ENCODE data around the gene LRP1B. TPM values are rescaled to one million over a fixed set of nuclear protein-coding genes. Genes with fewer than 3 reads are reported as not detected.
A peak's percentile ranks its signal among the peaks of the same experiment; 100 is the strongest.

Gene LRP1B
- total and polyA plus RNA-seq, 8 donors, result 0.03 to 1.6 (median 0.84) TPM

GRCh38 chr2:140248623-140249022 is 1882.2 kb downstream of the LRP1B start:
- intact Hi-C loops (cut with DNase I), result no loop called here
- Histone ChIP-seq H3K9me3 (no peaks in the 10 kb centered on the region), H3K36me3 (no peaks in the 10 kb centered on the region), H3K27ac (no peak overlapping the region), H3K27me3 (no peaks in the 10 kb centered on the region), H3K4me3 (no peak overlapping the region), H3K4me1 (no peaks in the 10 kb centered on the region)
- ATAC-seq, result no peak
- no peak for TF ChIP-seq CTCF (IDR thresholded peaks at IDR 0.05)
- peak in 1 of 4 donors; percentile 10 for DNase-seq

- Histone ChIP-seq H3K9me3 (no peaks in the 10 kb centered on the region), H3K4me3 (no peak overlapping the region), H3K27me3 (no peaks in the 10 kb centered on the region), H3K27ac (no peak overlapping the region), H3K4me1 (no peaks in the 10 kb centered on the region), H3K36me3 (no peaks in the 10 kb centered on the region)
- ATAC-seq, result no peak
- no peak for TF ChIP-seq CTCF (IDR thresholded peaks at IDR 0.05)
- peak in 2 of 4 donors; percentile 20 to 28 for DNase-seq
- intact Hi-C loops (cut with DNase I), result no loop called here
These were observed 1883.2 kb downstream of the LRP1B start for GRCh38 chr2:140247451-140248195.

- no peak for ATAC-seq
- no peak overlapping the region for H3K4me3 ChIP-seq
- no peaks in the 10 kb centered on the region for H3K9me3 ChIP-seq
- no peaks in the 10 kb centered on the region for H3K4me1 ChIP-seq
- no peaks in the 10 kb centered on the region for H3K27me3 ChIP-seq
- no peaks in the 10 kb centered on the region for H3K36me3 ChIP-seq
- TF ChIP-seq CTCF (IDR thresholded peaks at IDR 0.05), result no peak
- intact Hi-C loops (cut with DNase I), result no loop called here
- no peak overlapping the region for H3K27ac ChIP-seq
- no peak for DNase-seq
These were observed 1883.9 kb downstream of the LRP1B start for GRCh38 chr2:140246957-140247356.

- H3K4me1 ChIP-seq, result no peaks in the 10 kb centered on the region
- DNase-seq (no peak), ATAC-seq (no peak)
- H3K27me3 ChIP-seq, result no peaks in the 10 kb centered on the region
- intact Hi-C loops (cut with DNase I), result no loop called here
- no peak overlapping the region for H3K4me3 ChIP-seq
- H3K36me3 ChIP-seq, result no peaks in the 10 kb centered on the region
- TF ChIP-seq CTCF (IDR thresholded peaks at IDR 0.05), result no peak
- H3K9me3 ChIP-seq, result no peaks in the 10 kb centered on the region
- no peak overlapping the region for H3K27ac ChIP-seq
These were observed 1884.8 kb downstream of the LRP1B start for GRCh38 chr2:140246058-140246457.

- Histone ChIP-seq H3K4me1 (no peaks in the 10 kb centered on the region), H3K9me3 (no peaks in the 10 kb centered on the region), H3K36me3 (no peaks in the 10 kb centered on the region), H3K4me3 (no peak overlapping the region), H3K27ac (no peak overlapping the region), H3K27me3 (no peaks in the 10 kb centered on the region)
- intact Hi-C loops (cut with DNase I), result no loop called here
- no peak for DNase-seq
- no peak for TF ChIP-seq CTCF (IDR thresholded peaks at IDR 0.05)
- ATAC-seq, result no peak
These were observed 1887.9 kb downstream of the LRP1B start for GRCh38 chr2:140242889-140243288.

Data from left lung (tissue), 10 donors.